ENCODE data around the gene ALK. TPM values are rescaled to one million over a fixed set of nuclear protein-coding genes. Genes with fewer than 3 reads are reported as not detected.

The ALK gene
- total RNA-seq, 1 experiment from 2014 or later, result not detected

DNA sequence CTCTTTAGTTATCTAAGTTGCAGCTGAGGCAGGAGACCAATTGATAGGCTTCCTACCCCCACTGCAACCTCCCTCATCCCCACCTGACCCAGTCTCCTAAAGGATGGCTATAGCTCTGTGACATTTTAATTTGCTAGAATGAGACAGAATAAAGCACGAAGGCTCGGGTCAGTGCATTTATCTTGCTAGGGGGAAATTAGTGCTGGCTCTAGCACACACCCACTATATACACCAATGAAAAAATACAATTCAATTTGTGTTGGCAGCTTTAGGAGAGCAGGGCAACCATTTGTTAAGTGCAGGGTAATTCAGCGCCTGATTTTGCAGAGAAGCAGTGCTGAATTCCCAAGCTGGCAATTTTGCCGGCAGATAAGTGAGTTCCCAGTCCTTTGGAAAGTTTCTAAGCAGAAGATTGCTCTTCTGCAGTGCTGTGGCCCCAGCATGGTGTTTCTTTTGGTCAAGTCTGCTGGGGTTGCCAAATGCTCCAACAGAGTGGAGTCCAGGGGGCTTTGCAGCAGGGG lies 346.0 kb downstream of the ALK start:
- Histone ChIP-seq H3K4me1 (ENCODE audit: insufficient read depth, low read length) (peaks cover 2% of the 10 kb centered on the region; the same call in 1 of the 2 replicates), H2AFZ (ENCODE audit: low read length) (no peak overlapping the region), H4K20me1 (ENCODE audit: control insufficient read depth, insufficient read depth, insufficient read length) (no peaks in the 10 kb centered on the region), H2BK12ac (ENCODE audit: insufficient read length, low read depth, low read length) (no peak overlapping the region), H3K4me2 (ENCODE audit: insufficient read depth, insufficient read length, low read length) (no peak overlapping the region), H4K8ac (replicated peaks; ENCODE audit: insufficient read length, low read depth, low read length) (no peak overlapping the region), H3K79me1 (ENCODE audit: insufficient read depth, low read depth, low read length, poor library complexity, severe bottlenecking) (no peaks in the 10 kb centered on the region), H3K4ac (ENCODE audit: low read depth, low read length) (no peak overlapping the region), H3K23me2 (ENCODE audit: insufficient read length, low read depth, low read length, poor library complexity, severe bottlenecking) (no peaks in the 10 kb centered on the region), H3K27me3 (ENCODE audit: insufficient read depth, low read length) (no peaks in the 10 kb centered on the region), H3K56ac (ENCODE audit: insufficient read length, low read depth, low read length) (no peak overlapping the region), H2BK120ac (ENCODE audit: low read depth, low read length, poor library complexity, severe bottlenecking) (no peak overlapping the region), H2BK20ac (ENCODE audit: low read depth, low read length, poor library complexity, severe bottlenecking) (no peak overlapping the region), H2BK15ac (ENCODE audit: low read depth, low read length) (no peak overlapping the region), H2BK5ac (ENCODE audit: insufficient read length, low read length) (no peak overlapping the region), H3K9ac (ENCODE audit: extremely low read depth, insufficient read length, low read length) (no peak overlapping the region), H3K23ac (ENCODE audit: insufficient read length, low read depth, low read length) (no peak overlapping the region), H3K27ac (ENCODE audit: insufficient read length, low read depth, low read length) (no peak overlapping the region), H4K91ac (ENCODE audit: insufficient read length, low read depth, low read length) (no peak overlapping the region), H3K18ac (ENCODE audit: insufficient read length, low read depth, low read length) (no peak overlapping the region), H2AK5ac (ENCODE audit: insufficient read length, low read length) (no peak overlapping the region), H3K9me3 (ENCODE audit: control insufficient read depth, low read depth, low read length) (no peaks in the 10 kb centered on the region), H3T11ph (ENCODE audit: low read length) (no peak overlapping the region), H3K14ac (ENCODE audit: insufficient read depth, low read length) (no peak overlapping the region), H4K5ac (ENCODE audit: insufficient read length, low read depth, low read length) (no peak overlapping the region), H3K79me2 (ENCODE audit: insufficient read depth, low read length) (no peaks in the 10 kb centered on the region)
- Mint-ChIP-seq H3K27me3 (ENCODE audit: low read depth) (peaks cover 31% of the 10 kb centered on the region), H3K9me3 (no peaks in the 10 kb centered on the region), H3K4me3 (no peak overlapping the region), H3K27ac (no peak overlapping the region), H3K36me3 (ENCODE audit: insufficient read depth in 1 of 3, low read depth in 3 of 3) (no peaks in the 10 kb centered on the region), H3K4me1 (peaks cover 22 to 24% of the 10 kb centered on the region in 2 experiments)
- WGBS (ENCODE audit: extremely low coverage, insufficient read length, low lambda C conversion rate), result no CpG with 5 or more reads among the region's 4 CpGs
- TF ChIP-seq, protein P1, sequence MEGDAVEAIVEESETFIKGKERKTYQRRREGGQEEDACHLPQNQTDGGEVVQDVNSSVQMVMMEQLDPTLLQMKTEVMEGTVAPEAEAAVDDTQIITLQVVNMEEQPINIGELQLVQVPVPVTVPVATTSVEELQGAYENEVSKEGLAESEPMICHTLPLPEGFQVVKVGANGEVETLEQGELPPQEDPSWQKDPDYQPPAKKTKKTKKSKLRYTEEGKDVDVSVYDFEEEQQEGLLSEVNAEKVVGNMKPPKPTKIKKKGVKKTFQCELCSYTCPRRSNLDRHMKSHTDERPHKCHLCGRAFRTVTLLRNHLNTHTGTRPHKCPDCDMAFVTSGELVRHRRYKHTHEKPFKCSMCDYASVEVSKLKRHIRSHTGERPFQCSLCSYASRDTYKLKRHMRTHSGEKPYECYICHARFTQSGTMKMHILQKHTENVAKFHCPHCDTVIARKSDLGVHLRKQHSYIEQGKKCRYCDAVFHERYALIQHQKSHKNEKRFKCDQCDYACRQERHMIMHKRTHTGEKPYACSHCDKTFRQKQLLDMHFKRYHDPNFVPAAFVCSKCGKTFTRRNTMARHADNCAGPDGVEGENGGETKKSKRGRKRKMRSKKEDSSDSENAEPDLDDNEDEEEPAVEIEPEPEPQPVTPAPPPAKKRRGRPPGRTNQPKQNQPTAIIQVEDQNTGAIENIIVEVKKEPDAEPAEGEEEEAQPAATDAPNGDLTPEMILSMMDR (conservative IDR thresholded peaks at IDR 0.05), result no peak
- no peak for DNase-seq
